ENCODE results near the gene VPS33A.

The VPS33A gene

GRCh38 chr12:122250536-122250935 lies 15.8 kb downstream of the VPS33A start:
- no peak for DNase-seq (ENCODE audit: low read depth)

DNA sequence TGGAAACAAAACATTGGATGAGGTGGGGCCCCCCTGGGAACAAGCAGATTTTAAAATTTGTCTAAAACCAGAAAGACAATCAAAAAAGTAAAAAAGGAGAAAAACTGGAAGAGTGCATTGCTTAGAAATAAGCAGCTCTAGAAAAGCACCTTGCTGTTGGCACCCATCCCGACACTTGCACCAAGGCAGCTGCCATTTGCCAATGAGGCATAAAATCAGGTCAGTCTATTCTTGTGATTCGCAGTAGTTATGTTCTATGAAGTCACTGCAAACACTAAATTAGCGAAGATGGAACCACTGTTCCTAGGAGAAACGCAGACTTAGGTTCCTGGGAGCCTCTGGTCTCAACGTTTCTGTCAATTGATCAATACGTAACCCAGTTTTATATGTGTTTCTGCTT lies 16.2 kb downstream of the VPS33A start:
- no peak for DNase-seq (ENCODE audit: low read depth)

DNA sequence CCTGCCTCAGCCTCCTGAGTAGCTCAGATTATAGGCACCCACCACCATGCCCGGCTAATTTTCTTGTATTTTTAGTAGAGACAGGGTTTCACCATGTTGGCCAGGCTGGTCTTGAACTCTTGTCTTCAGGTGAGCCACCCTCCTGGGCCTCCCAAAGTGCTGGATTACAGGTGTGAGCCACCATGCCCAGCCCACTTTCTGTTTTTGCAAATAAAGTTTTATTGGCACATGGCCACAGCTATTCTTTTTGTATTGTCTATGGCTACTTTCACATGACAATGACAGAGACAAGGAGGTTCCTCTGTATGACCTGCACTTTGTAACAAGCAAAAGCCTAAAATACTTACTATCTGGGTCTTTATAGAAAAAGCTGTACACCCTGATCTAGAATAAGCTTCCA lies 20.7 kb downstream of the VPS33A start:
- no peak for DNase-seq (ENCODE audit: low read depth)

DNA sequence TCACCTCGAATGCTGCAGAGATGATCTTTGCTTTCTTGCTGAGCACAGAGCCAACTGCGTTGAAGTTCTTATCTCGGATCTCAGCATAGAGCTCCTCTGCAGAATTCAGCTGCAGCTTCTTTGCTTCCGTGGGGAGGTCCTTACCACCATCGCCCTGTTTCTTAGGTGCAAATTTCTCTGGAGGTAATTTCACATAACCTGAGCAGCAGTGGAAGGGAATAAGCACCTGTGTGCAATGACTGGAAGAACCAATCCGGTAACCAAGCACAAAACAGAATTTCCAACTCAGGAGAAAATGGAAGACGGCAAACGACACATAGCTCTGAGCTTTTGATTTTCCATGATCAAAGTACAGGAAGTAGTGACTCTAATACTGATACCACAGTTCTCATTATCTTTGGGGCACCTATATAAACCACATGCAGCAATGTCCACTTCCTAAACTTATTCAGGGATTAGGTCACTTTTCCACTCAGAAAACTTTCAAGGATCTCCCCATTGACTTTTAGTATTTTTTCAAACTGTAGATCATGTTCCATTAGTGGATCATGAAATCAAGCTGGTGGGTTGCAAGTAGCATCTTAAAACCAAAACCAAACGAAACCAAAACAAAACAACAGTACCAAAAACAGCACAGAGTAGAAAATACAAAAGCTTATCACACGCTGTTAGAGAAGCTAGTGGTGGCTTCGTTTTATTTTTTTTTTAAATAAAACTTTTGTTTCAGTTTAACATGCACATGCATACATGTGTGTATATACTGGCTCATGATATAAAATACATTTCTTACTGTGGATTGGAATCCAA lies 21.5 kb downstream of the VPS33A start:
- DNase-seq (ENCODE audit: low read depth): no peak

- DNase-seq (ENCODE audit: low read depth): no peak
These were observed 22.3 kb downstream of the VPS33A start for GRCh38 chr12:122243965-122244364.

GRCh38 chr12:122238861-122239260 lies 27.4 kb downstream of the VPS33A start:
- no peak for DNase-seq (ENCODE audit: low read depth)

- DNase-seq (ENCODE audit: low read depth): no peak
These were observed 30.6 kb downstream of the VPS33A start for GRCh38 chr12:122235741-122236140.

DNA sequence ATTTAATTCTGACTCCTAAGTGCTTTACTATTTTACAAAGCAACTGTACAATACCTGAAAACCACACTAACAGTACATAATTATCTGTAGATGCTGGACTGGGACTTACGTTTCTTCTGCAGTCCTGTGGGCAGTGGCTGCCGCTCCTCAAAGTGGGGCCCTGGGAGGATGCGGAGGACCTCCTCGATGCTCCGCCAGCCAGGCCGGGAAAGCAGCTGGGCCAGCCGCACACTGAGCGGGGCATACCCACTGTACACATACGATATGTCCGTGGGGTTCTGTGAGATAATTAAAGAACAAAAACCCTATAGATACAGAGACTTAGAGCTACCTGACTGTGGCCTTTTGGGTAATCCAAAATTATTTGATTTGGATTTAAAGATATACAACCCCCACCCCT lies 33.6 kb downstream of the VPS33A start:
- no peak for DNase-seq (ENCODE audit: low read depth)

DNA sequence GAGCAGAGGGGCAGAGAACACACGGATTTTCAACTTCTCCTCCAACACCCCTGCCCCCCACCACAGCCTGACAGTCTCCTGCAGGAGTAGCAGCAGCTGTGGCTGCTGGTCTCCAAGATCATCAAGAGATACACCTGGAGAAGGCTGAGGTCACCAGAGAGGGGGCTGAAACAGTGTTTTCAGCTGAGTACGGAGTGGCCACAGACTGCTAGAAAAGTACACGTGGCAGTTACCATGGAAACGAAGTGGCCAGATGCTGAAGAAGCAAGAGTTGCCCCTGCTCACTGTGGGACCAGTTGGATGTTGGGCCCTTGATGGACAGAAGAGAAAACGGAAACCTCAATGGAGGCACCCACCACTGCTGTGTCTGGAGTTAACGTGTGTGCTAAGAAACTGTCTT lies 35.5 kb downstream of the VPS33A start:
- DNase-seq (ENCODE audit: low read depth): no peak

GRCh38 chr12:122228092-122228491 lies 38.2 kb downstream of the VPS33A start:
- no peak for DNase-seq (ENCODE audit: low read depth)

- peak; percentile 39 for DNase-seq (ENCODE audit: low read depth)
These were observed 39.0 kb downstream of the VPS33A start for GRCh38 chr12:122227341-122227740.

GRCh38 chr12:122226366-122227125 lies 39.7 kb downstream of the VPS33A start:
- no peak for DNase-seq (ENCODE audit: low read depth)

- DNase-seq (ENCODE audit: low read depth): peak; percentile 99
These were observed 40.5 kb downstream of the VPS33A start, which contains the start of gene DIABLO for GRCh38 chr12:122225683-122226365. Gene DIABLO, minus strand, starts transcription at chr12:122226052. Its CDS starts 38 bp downstream, at chr12:122226014.

- DNase-seq (ENCODE audit: low read depth): no peak
These were observed 49.8 kb downstream of the VPS33A start for GRCh38 chr12:122216445-122216844.

GRCh38 chr12:122215771-122216170 lies 50.5 kb downstream of the VPS33A start:
- DNase-seq (ENCODE audit: low read depth): no peak

DNA sequence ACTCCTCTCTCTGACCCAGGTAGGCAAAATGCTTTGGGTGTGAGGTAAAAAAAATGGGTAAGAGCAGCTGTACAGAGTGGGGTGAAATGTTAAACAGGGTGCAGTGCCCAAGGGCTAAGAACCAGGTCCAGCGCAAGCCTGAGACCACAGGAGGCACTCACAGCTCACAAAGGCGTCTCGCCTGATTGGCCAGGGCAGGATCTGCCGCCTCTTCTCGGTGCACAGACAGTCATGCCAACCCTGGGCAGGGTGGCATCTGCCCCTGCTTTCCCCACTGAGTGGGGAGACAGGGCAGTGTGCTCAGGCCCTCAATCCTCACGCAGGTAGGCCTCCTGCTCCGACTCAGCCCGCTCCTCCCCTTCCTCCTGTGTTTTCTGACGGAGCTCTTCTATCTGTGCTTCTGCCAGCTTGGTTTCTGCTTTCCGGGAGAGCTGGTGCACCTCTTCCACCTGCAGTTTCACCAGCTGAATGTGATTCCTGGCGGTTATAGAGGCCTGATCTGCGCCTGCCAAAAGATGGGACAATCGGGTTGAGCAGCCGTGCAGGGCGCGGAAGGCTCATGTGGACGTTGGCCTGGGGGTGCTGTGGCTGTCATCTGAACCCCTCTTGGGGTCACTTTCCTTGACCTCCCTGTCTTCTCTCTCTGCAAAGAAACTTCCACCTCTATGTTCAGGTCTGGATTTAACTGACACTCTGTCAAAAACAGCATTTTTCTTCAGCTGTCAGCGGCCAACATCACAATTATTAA lies 58.0 kb downstream of the VPS33A start:
- no peak for DNase-seq (ENCODE audit: low read depth)

DNA sequence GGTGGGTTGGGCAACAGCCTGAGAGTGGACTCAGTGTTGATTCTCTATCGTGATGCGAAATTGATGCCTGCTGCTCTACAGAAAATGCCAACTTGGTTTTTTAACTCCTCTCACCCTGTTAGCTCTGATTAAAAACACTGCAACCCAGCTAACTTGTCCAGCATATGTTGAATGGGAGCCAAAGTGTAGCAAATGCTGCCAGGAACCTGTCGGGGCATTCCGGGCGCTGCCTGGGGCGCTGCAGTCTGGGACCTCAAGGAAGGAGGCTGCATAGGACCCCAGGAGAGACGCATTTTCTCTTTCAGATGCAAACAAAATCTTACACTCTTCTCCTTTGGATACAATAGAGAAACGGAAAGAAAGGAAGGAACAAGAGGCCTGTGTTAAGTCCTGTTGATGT lies 58.9 kb downstream of the VPS33A start:
- no peak for DNase-seq (ENCODE audit: low read depth)

GRCh38 chr12:122206976-122207375 lies 59.3 kb downstream of the VPS33A start:
- DNase-seq (ENCODE audit: low read depth): no peak

GRCh38 chr12:122206111-122206881 lies 60.0 kb downstream of the VPS33A start:
- DNase-seq (ENCODE audit: low read depth): no peak

DNA sequence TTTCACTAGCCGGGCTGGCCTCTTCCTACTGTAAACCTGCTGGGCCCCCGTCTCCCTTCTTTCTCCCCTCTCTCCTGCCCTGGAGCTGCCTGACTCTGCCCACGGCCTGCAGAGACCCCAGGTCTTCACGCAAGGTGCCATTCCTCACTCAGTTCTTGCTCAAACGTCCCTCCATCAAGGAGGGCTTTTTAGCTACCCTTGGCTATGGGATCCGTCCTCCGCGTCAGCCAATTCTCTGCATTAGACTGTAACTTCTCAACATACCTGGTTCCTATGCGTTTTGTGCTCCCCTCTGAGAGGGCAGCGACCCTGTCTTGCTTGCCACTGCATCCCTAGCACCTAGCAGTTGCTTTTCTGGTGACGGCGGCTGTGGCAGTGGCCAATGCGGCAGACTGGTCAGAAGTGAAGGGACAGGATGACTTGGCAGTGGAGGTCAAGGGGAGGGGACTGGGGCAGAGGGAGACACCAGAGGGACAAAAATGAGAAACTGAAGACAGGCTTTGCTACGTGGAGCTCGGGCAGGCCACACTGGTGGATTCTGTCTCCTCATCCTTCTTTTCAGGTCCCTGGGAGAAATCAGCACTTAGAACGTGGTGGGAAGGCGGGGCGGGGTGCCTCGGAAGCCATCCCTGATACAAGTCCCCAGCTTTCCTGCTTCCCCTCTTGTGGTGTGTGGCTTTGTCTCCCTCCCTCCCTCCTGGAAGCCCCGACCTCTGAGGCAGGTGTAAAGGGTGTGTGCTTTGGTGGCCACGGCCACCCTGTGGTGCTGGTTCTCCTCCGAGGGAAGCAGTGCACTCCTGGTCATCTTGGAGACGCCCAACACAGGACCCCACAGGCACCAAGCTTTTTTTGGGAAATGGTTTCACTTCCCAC lies 61.0 kb downstream of the VPS33A start:
- DNase-seq (ENCODE audit: low read depth): no peak
